Heart right ventricle (tissue), 16 donors: ENCODE results near the gene CACNA1G. TPM values are rescaled to one million over a fixed set of nuclear protein-coding genes. Genes with fewer than 3 reads are reported as not detected.

ENCODE experiments used
- ATAC-seq, 8 donors: fragments of 200-7000 bp; cut with Tn5 transposase; one replicate each; pipeline ENCODE4 v1.9.1; 2020; ENCODE audit warnings: mild to moderate bottlenecking in 8 of 8, moderate library complexity in 8 of 8, moderate number of reproducible peaks in 1 of 8
- DNase-seq, 2 donors: peaks; one replicate each; pipeline ENCODE4 v3.0.0-alpha.2; 2020
- H3K27ac ChIP-seq, 10 donors: fragments of 200-600 bp; sonication (generic) in 2 of 10; one replicate each; pipeline versions ENCODE4 v1.5.0 to v1.8.0; 2020 to 2022; ENCODE audit warnings: mild to moderate bottlenecking in 3 of 10
- H3K27me3 ChIP-seq, 7 donors: fragments of 200-600 bp; one replicate each; pipeline ENCODE4 v1.8.0; 2021 to 2022; ENCODE audit warnings: mild to moderate bottlenecking in 2 of 7
- H3K36me3 ChIP-seq, 9 donors: fragments of 200-600 bp; sonication (generic) in 1 of 9; one replicate each; pipeline versions ENCODE4 v1.5.0 to v1.8.0; 2020 to 2022; ENCODE audit warnings: mild to moderate bottlenecking in 2 of 9
- H3K4me1 ChIP-seq, 9 donors: fragments of 200-600 bp; sonication (generic) in 1 of 9; one replicate each; pipeline versions ENCODE4 v1.5.0 to v1.8.0; 2020 to 2022; ENCODE audit warnings: mild to moderate bottlenecking in 4 of 9
- H3K4me3 ChIP-seq, 10 donors: fragments of 200-600 bp; sonication (generic) in 2 of 10; one replicate each; pipeline versions ENCODE4 v1.5.0 to v1.8.0; 2020 to 2022; ENCODE audit warnings: mild to moderate bottlenecking in 7 of 10, moderate library complexity in 2 of 10
- H3K9me3 ChIP-seq, 11 donors: fragments of 200-600 bp in 10 of 11; sonication (generic) in 2 of 11; one replicate each; pipeline versions ENCODE4 v1.5.0 to v1.8.0; 2013 to 2022; ENCODE audit warnings: mild to moderate bottlenecking in 2 of 11, control low read depth in 1 of 11, moderate library complexity in 1 of 11
- CTCF ChIP-seq, 9 donors: fragments of 200-600 bp; sonication (generic) in 2 of 9; IDR thresholded peaks; one replicate each; pipeline versions ENCODE4 v1.5.0 to v1.8.0; 2021 to 2022; ENCODE audit warnings: antibody characterized with exemption in 9 of 9, mild to moderate bottlenecking in 5 of 9, moderate library complexity in 1 of 9
- WGBS, 2 donors: extraction: QIAGEN DNeasy Blood & Tissue Kit; methylation state at CpG; one replicate each; pipeline ENCODE4 v1.1.7; 2013; ENCODE audit warnings: inconsistent platforms in 1 of 2; 5-methylcytosine and 5-hydroxymethylcytosine counted together
- intact Hi-C, 10 donors: fragments of 100-400 bp; cut with DNase I; formaldehyde crosslinking; loops; one replicate each; pipeline versions ENCODE4 v1.11.1 to v1.14.2; 2022
- polyA plus RNA-seq, 2 donors: library from polyadenylated mRNA; stranded (reverse); fragments of 200-250 nt; gene quantifications; one replicate each; pipeline ENCODE4 v1.2.3, GENCODE V29; 2013
- total RNA-seq, 10 donors: library from RNA; stranded (reverse); fragmentation: NEBNext Ultra II Directional in 3 of 10; extraction: Animal tissue kit (Norgen Biotek cat#: 25700) in 3 of 10; gene quantifications; one replicate each; pipeline versions ENCODE4 v1.2.1 to v1.2.4, GENCODE V29; 2021 to 2023
- donor health status: Arrhythmogenic right ventricular cardiomyopathy.
- donor health status: ischemic (EF 13 %, LVEDD 7.1; RV severe dilation, severe dysfunction).
- donor health status: healthy with polysubstance abuse.
- donor health status: DM: no; HTN: yes; CAD: no.
- donor health status: DM: no; HTN: no; CAD: no.
- donor health status: ischemic (EF 25% LVEDD 6.9; RV normal size, moderate dysfunction).
- donor health status: ischemic (EF 25% LVEDD 5.7; RV mildly dilated, moderate dysfunction).
- donor health status: healthy.
- donor health status: DM: yes; HTN: yes; CAD: no.
- donor health status: Ischemic cardiomyopathy.
- donor health status: ischemic (EF 35%, LVEDD 5.7; RV mildly dilated, moderate dysfunction).
- donor health status: nonischemic (EF 11% LVEDD 7.7; RV severe dilation, severe dysfunction).
- donor health status: DM: yes; HTN: yes; CAD: no.
- donor health status: PGD.
- donor health status: ischemic (EF 29% LVEDD 5.4; RV normal size, mild dysfunction).
- donor health status: nonischemic (EF 23%, LVEDD 6.1; RV moderate dilation, normal function).

CACNA1G gene
- total and polyA plus RNA-seq, 12 donors: 0.04 to 0.46 (median 0.24) TPM

DNA sequence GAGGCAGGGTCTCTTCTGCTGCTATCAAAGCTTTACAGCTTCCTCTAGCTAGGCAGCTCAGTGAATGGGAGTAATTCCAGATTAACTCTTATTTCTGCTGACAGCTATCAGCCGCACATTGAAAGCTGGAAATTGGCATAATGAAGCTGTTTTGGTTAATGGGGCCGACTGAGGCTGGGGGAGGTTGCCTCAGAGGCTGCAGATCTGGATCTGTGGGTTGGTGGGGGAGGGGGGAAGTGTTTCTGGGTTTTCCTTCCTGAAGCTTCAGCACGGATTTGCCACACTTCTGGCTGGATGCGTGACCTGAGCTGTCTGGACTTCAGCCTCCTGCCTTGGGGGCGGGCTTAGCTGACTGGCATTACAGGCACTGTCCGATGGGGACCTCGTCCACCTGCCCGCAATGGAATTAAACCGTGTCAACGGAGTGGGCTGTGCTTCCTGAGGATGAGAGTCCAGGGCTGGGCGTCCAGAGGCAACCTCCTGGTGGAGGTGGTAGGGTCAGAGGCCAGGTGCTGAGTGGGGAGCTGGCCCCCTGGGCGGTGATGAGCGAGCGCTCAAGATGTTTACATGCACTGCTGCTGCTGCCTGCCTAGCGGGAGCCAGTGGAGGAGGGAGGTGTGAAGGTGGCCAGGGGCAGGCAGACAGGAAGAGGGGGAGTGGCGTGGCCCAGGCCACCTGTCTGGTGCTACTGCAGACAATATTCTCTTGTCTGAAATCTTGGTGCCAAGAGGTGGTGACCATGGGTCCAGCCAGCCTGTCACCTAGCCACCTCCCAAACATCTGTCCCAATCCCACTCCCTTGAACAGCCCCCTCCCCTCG is 67.5 kb downstream of the CACNA1G start:
- Histone ChIP-seq H3K36me3 (no peaks in the 10 kb centered on the region), H3K4me3 (no peak overlapping the region), H3K9me3 (no peaks in the 10 kb centered on the region), H3K27me3 (peaks cover 0 to 67% (median 50%) of the 10 kb centered on the region in 7 donors), H3K27ac (no peak overlapping the region), H3K4me1 (peaks cover 0 to 13% (median 8%) of the 10 kb centered on the region in 9 donors)
- DNase-seq (no peak), ATAC-seq (no peak)
- 32 to 35% methylated on average over 17 of the region's 17 CpGs for WGBS, 2 donors
- no peak for TF ChIP-seq CTCF (IDR thresholded peaks at IDR 0.05)
- intact Hi-C loops: loop anchor here in 8 of 10 donors (2.0 to 10.0 kb wide), 8 partner anchors 64 to 146 kb away; partner anchors contain the start of gene SPATA20 (in 3 of the 8)

- intact Hi-C loops: loop anchor here in 9 of 10 donors (1.0 to 10.0 kb wide), 10 partner anchors 47 to 148 kb away; partner anchors contain the start of gene SPATA20 (in 2 of the 9)
- Histone ChIP-seq H3K36me3 (no peaks in the 10 kb centered on the region), H3K4me1 (peaks cover 5 to 23% (median 13%) of the 10 kb centered on the region in 9 donors), H3K4me3 (no peak overlapping the region), H3K27me3 (peaks cover 5 to 86% (median 60%) of the 10 kb centered on the region in 7 donors), H3K9me3 (no peaks in the 10 kb centered on the region), H3K27ac (no peak overlapping the region)
- TF ChIP-seq CTCF (IDR thresholded peaks at IDR 0.05): no peak
- 64 to 73% methylated on average over 6 of the region's 6 CpGs for WGBS, 2 donors
- no peak for ATAC-seq
- no peak for DNase-seq
Measured at GRCh38 chr17:50629902-50630301, 69.4 kb downstream of the CACNA1G start.

DNA sequence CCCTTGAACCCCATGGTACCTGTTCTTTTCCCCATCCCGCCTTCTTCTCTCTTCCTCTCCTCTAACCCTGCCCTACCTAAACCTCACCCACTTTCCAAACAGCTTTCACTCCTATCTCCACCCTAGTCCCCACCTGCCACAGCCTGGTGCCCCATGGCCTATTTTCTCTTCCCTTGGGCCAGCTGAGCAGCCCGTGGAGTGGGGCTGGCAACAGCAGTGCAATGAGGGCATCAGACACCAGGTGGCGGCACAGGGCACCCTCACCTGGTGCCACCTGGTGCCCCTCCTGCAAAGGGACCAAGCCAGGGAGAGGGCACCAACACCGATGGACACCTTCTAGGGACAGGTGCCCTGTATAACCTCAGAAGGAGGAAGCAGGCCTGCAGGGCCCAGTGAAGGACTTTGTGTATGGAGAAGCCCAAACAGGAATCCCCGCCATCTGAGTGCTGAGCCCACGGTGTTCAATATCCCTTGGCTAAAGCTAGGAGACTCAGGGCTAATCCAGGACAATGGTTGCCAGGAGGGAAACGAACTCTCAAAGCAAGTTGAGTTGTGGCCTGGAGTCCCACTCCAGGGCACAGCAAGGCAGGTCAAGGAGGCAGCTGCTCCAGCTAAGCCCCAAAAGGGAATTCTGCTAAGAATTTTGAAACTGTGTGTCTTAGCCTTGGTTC is 70.1 kb downstream of the CACNA1G start:
- Histone ChIP-seq H3K4me3 (no peak overlapping the region), H3K27me3 (peaks cover 10 to 93% (median 67%) of the 10 kb centered on the region in 7 donors), H3K9me3 (no peaks in the 10 kb centered on the region), H3K36me3 (no peaks in the 10 kb centered on the region), H3K4me1 (peaks cover 7 to 29% (median 15%) of the 10 kb centered on the region in 9 donors), H3K27ac (no peak overlapping the region)
- DNase-seq (peak; percentile 24 to 48), ATAC-seq (peak in 5 of 8 donors; percentile 48 to 58 (median 50))
- WGBS, 2 donors: 70 to 72% methylated on average over 7 of the region's 7 CpGs
- intact Hi-C loops: loop anchor here in 8 of 10 donors (1.0 to 5.0 kb wide), 4 partner anchors 47 to 52 kb away; no protein-coding TSS in a partner anchor
- TF ChIP-seq CTCF (IDR thresholded peaks at IDR 0.05): peak; percentile 31 to 74 (median 71)

- intact Hi-C loops: loop anchor here in 7 of 10 donors (2.0 to 5.0 kb wide), 3 partner anchors 46 to 51 kb away; no protein-coding TSS in a partner anchor
- no peak overlapping the region for H3K27ac ChIP-seq
- no peaks in the 10 kb centered on the region for H3K36me3 ChIP-seq
- ATAC-seq (no peak), DNase-seq (no peak)
- 53 to 61% methylated on average over 11 of the region's 11 CpGs for WGBS, 2 donors
- H3K4me1 ChIP-seq: peaks cover 2 to 27% (median 11%) of the 10 kb centered on the region in 9 donors
- no peak overlapping the region for H3K4me3 ChIP-seq
- H3K27me3 ChIP-seq: peaks cover 12 to 98% (median 74%) of the 10 kb centered on the region in 7 donors
- TF ChIP-seq CTCF (IDR thresholded peaks at IDR 0.05): no peak
- no peaks in the 10 kb centered on the region for H3K9me3 ChIP-seq
Measured at GRCh38 chr17:50631195-50631907, 70.8 kb downstream of the CACNA1G start.
